ENCODE measurements around the gene ATRX.

- TF ChIP-seq CTCF (conservative IDR thresholded peaks at IDR 0.05; ENCODE audit: low read depth in 2 of 2) = no peak
- TF ChIP-seq EZH2 (IDR thresholded peaks at IDR 0.05; ENCODE audit: low read depth, unreplicated experiment) = no peak
- no peak for TF ChIP-seq POLR2AphosphoS5 (IDR thresholded peaks at IDR 0.05; ENCODE audit: low read depth)
- TF ChIP-seq, protein P1, sequence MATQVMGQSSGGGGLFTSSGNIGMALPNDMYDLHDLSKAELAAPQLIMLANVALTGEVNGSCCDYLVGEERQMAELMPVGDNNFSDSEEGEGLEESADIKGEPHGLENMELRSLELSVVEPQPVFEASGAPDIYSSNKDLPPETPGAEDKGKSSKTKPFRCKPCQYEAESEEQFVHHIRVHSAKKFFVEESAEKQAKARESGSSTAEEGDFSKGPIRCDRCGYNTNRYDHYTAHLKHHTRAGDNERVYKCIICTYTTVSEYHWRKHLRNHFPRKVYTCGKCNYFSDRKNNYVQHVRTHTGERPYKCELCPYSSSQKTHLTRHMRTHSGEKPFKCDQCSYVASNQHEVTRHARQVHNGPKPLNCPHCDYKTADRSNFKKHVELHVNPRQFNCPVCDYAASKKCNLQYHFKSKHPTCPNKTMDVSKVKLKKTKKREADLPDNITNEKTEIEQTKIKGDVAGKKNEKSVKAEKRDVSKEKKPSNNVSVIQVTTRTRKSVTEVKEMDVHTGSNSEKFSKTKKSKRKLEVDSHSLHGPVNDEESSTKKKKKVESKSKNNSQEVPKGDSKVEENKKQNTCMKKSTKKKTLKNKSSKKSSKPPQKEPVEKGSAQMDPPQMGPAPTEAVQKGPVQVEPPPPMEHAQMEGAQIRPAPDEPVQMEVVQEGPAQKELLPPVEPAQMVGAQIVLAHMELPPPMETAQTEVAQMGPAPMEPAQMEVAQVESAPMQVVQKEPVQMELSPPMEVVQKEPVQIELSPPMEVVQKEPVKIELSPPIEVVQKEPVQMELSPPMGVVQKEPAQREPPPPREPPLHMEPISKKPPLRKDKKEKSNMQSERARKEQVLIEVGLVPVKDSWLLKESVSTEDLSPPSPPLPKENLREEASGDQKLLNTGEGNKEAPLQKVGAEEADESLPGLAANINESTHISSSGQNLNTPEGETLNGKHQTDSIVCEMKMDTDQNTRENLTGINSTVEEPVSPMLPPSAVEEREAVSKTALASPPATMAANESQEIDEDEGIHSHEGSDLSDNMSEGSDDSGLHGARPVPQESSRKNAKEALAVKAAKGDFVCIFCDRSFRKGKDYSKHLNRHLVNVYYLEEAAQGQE (IDR thresholded peaks at IDR 0.05; ENCODE audit: unreplicated experiment) = no peak
- no peak for TF ChIP-seq CREB1 (CRISPR knock-in tag; IDR thresholded peaks at IDR 0.05; ENCODE audit: low read depth)
Observed at GRCh38 chrX:77755561-77755960, 30.5 kb downstream of the ATRX start.

Measured in GM23338 (cell line).